SHP77 treated with DMSO at 0.1 percent for 48 hours (cell line): ENCODE results near the gene CDC42BPB.

ENCODE experiments used
- DNase-seq: peaks from one replicate; lab custom pipeline; 2025; lab: John Stamatoyannopoulos, UW

The CDC42BPB gene, protein sequence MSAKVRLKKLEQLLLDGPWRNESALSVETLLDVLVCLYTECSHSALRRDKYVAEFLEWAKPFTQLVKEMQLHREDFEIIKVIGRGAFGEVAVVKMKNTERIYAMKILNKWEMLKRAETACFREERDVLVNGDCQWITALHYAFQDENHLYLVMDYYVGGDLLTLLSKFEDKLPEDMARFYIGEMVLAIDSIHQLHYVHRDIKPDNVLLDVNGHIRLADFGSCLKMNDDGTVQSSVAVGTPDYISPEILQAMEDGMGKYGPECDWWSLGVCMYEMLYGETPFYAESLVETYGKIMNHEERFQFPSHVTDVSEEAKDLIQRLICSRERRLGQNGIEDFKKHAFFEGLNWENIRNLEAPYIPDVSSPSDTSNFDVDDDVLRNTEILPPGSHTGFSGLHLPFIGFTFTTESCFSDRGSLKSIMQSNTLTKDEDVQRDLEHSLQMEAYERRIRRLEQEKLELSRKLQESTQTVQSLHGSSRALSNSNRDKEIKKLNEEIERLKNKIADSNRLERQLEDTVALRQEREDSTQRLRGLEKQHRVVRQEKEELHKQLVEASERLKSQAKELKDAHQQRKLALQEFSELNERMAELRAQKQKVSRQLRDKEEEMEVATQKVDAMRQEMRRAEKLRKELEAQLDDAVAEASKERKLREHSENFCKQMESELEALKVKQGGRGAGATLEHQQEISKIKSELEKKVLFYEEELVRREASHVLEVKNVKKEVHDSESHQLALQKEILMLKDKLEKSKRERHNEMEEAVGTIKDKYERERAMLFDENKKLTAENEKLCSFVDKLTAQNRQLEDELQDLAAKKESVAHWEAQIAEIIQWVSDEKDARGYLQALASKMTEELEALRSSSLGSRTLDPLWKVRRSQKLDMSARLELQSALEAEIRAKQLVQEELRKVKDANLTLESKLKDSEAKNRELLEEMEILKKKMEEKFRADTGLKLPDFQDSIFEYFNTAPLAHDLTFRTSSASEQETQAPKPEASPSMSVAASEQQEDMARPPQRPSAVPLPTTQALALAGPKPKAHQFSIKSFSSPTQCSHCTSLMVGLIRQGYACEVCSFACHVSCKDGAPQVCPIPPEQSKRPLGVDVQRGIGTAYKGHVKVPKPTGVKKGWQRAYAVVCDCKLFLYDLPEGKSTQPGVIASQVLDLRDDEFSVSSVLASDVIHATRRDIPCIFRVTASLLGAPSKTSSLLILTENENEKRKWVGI (N-terminal part only)

DNA sequence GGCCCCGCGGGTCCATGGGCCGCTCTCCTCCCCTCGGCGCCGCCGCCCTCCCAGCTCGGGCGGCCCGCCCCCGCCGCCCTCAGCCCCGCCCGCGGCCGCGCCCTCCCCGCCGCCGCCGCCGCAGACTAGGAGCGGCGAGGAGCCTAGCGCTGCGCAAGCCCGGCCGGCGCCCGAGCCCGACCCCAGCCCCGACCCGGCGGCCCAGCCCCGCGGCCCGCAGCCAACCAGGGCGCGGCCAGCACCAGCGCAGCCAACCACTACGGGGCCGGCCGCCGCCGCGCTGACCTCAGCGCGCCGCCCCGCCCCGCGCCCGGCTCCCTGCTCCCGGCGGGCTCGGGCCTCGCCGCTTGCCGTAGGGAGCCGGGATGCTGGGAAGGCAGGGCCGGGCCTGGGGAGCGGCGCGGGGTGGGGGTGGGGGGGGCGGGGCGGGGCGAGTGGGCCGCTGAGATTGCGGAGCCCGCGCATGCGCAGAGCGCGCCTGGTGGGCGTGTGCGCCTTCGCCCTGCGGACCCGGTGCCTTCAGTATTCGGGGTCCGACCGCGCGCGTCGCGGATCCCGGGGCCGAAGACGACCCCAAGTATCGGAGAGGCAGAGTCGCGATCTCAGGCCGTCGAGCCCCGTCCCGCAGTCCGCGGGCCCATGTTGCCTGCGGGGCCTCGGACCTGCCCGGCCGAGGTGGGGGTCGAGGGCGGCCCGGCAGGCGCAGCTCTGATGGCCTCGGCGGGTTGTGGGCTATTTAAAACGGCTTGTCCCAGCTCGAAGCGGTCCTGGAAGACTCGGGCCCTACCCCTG is at the start of gene CDC42BPB:
TSS of gene CDC42BPB (minus strand) at position 178 of the 792 bp plus-strand sequence. CDS start 376 bp downstream, outside the sequence.
- DNase-seq: peak; percentile 31

DNA sequence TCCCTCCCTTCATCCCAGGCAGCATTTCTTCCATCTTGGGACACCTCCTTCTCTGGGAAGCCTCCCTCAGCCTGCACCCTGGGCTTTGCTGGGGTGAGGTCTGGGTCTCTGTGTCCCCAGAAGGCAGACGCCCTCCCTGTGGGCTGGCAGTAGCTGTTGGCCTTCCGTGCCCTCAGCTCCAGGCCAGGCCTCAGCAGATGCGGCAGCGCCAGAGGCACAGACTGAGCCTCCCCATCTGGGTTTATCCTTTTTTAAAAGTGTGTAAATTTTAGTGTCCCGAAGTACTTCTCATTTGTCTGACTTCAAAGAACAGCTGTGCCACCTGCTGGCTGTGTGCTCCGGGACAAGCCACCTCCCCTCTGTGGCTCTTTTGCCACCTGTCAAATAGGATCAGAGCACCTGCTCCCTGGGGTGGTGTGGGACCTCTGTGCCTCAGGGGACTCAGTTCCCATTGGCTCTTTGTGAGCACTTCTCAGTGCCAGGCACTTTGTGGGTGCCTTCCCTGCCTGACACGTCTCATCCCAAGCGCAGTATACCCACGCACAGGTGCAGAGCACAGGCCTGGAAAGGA is 48.3 kb upstream of the CDC42BPB start:
- DNase-seq: peak; percentile 58

DNA sequence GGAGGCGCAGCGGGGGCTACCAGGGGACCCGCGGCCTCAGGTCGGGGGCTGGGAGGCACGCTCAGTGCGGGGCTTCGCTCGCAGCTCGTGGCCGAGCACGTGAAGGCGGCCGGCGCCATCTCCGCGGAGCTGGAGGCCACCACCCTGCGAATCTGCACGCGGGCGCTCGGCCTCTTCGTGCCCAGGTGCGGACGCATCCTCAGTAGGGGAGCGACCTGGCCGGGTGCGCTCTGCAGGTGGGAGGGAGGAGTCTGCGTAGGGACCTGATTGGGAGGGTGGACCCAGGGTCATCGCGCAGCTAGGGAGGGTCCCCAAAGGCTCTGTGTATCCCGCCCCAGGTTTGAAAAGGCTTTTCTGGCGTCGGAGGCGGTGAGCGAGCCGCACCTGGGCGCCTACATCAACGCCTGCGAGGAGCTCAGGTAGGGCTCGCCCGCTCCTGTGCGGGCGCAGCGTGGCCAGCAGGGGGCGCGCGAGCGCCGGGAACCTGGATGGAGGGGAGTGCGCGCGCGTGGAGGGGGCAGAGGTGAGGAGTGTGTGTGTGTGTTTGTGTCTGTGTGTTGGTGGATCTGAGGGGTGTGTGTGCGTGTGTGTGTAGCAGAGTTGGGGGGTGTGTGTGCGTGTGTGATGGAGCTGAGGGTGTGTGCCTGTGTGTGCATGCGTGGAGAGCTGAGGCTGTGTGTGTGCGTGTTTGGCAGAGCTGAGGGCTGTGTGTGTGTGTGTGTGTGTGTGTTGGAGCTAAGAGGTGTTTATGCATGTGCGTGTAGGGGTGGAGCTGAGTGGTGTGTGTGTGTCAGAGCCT is 47.5 kb upstream of the CDC42BPB start:
- no peak for DNase-seq

- no peak for DNase-seq
These were observed 47.0 kb upstream of the CDC42BPB start for GRCh38 chr14:103104389-103104653.

- peak; percentile 35 for DNase-seq
These were observed 46.4 kb upstream of the CDC42BPB start for GRCh38 chr14:103103461-103104388.

GRCh38 chr14:103102689-103103260 is 45.4 kb upstream of the CDC42BPB start:
- no peak for DNase-seq

- DNase-seq: no peak
These were observed 44.8 kb upstream of the CDC42BPB start for GRCh38 chr14:103101963-103102688.

- no peak for DNase-seq
These were observed 44.1 kb upstream of the CDC42BPB start for GRCh38 chr14:103101257-103101962.

- no peak for DNase-seq
These were observed 43.2 kb upstream of the CDC42BPB start for GRCh38 chr14:103100281-103101121.

GRCh38 chr14:103099733-103100280 is 42.5 kb upstream of the CDC42BPB start:
- no peak for DNase-seq

DNA sequence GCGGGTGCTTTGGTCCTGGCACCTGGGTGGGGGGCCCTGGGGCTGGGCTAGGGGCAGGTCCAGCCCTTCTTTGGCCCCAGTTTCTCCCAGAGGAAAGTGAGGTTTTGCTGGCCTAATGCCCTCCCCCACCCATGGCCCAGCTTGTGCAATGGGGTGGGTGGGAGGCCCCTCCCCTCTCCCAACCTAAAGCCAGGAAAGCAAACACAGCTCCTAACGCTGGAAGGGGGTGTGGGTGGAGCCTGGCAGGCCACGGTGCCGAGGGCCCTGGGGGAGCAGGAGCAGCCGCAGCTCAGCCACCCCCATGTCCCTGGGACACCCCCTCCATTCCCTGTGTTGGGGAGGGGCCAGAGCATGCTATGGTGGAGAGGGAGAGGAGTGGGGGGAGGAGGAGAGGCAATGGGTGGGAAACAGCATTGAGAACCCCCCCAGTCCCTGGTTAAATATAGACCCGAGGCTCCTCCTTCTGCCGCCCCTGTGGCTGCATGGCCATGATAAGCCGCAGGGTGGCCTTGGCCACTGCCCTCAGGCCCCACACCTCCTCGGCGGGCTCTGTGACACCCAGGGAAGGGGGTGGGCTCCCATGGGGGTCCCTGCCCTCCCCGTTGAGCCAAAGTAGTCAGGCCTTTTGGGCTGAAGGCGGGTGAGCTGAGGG is 41.9 kb upstream of the CDC42BPB start:
- DNase-seq: no peak

DNA sequence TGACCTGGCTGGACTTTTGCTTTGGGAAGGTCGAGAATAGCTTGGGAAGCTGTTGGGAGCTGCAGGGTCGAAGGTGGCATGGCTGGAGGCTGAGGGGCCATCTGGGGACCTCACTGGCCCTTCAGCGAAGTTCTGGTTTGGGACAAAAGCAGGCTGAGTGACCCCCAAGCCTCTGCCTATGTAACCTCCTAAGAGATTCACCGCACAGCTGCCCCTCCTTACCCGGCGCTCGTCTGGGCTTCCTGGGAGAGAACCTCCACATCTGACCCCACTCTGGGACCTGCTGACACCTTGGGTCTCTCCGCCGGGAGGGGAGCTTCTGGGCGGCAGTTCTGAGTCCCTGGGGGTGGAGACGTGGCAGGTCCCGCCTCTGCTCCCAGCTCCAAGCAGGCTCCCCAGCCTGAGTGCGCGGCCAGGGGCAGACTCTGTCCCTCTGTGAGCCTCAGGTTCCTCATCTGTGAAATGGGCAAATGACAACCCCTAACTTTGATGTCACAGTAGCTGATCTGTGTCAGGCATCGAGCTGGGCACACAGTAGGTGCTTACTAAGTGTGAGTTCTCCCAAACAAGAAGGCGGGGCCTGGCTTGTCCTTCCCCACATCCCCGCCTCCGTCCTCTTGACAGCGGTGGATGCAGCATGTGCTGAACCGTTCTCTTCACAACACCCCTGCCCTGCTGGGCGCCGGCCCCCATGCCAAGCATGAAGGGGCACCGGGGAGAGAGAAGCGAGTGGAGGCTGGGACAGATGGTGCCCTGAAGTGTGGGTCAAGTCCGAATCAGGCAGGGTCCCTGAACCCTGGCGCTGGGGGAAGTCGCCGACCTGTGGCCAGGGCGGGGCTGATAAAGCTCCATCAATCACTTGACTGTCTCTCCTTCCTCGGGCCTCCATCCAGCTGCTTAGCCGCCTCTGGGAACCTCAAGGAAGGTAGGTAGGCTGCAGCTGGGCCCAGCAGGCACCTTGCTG is 40.9 kb upstream of the CDC42BPB start:
- DNase-seq: no peak

GRCh38 chr14:103097244-103097993 is 40.1 kb upstream of the CDC42BPB start:
- DNase-seq: no peak

GRCh38 chr14:103096387-103096786 is 39.0 kb upstream of the CDC42BPB start:
- no peak for DNase-seq
